22Rv1 (cell line): ENCODE data around the gene PTPN3.

ENCODE experiments used
- ZFX ChIP-seq: fragments of 450-650 bp; IDR thresholded peaks from 2 replicates; pipeline ENCODE4 v1.6.1; 2017; ENCODE audit warnings: antibody characterized with exemption, borderline replicate concordance
- TF ChIP-seq, protein P1 (sequence below): fragments of 450-650 bp; IDR thresholded peaks from 2 replicates; pipeline ENCODE4 v1.5.1; 2017; ENCODE audit warnings: mild to moderate bottlenecking

DNA sequence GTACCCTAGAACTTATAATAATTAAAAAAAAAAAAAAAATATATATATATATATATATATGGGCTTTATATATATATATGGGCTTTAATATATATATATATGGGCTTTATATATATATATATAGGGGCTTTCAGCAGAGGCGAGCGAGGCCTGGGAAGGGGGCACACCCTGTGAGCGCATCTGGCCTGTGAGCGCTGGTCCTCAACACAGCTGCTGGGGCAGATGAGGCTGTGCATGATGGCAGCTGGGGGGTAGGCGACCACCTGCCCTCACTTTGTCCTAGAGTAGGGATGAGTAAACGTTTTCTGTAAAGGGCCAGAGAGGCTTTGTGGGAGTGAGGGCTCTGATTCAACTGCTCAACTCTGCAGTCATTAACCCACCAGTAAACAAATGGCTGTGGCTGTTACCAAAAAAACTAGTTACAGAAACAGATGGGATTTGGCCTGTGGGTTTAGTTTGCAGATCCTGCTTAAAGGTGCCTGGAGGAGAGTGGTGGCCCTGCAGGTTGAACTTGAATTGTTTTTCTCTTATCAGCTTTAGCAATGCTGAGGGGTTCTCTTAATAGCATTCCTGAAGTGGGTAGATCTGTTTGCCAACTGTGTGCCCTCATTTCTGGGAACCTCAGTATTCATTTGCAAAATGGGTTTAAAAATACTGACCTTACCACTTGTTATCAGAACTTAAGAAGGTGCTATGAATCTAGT is 89.2 kb downstream of the PTPN3 start:
- TF ChIP-seq, protein P1, sequence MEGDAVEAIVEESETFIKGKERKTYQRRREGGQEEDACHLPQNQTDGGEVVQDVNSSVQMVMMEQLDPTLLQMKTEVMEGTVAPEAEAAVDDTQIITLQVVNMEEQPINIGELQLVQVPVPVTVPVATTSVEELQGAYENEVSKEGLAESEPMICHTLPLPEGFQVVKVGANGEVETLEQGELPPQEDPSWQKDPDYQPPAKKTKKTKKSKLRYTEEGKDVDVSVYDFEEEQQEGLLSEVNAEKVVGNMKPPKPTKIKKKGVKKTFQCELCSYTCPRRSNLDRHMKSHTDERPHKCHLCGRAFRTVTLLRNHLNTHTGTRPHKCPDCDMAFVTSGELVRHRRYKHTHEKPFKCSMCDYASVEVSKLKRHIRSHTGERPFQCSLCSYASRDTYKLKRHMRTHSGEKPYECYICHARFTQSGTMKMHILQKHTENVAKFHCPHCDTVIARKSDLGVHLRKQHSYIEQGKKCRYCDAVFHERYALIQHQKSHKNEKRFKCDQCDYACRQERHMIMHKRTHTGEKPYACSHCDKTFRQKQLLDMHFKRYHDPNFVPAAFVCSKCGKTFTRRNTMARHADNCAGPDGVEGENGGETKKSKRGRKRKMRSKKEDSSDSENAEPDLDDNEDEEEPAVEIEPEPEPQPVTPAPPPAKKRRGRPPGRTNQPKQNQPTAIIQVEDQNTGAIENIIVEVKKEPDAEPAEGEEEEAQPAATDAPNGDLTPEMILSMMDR = no peak
- no peak for TF ChIP-seq ZFX
